ENCODE data around the gene EIF4E2.
A peak's percentile ranks its signal among the peaks of the same experiment; 100 is the strongest.

EIF4E2 gene

GRCh38 chr2:232550354-232551249, at the start of gene EIF4E2, which contains the start of gene TIGD1:
Gene EIF4E2 (plus strand): TSS chr2:232550689. CDS start chr2:232550725, 36 bp downstream.
Gene TIGD1 (minus strand): TSS chr2:232550557. CDS start chr2:232549882, 675 bp downstream.
- peak; percentile 97 for DNase-seq

DNA sequence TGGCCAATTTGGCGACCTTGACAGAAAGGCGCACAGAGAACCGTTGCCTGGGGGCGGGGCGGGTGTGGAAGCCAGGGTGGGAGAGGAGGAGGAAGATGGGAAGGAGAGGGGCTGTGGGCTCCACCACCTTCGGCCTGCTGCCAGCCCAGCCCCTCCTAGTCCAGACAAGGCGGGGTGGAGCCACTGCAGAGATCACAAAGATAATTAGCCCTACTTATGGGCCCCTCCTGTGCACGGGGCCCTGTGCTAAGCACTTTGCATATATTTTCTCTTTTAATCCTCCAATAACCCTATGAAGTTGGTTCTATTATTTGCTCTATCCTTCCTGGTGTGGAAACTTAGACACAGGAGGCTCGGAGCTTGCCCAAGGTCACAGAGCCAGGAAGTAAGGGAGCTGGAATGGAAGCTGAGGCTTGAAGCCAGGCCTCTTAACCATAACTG, 49.1 kb upstream of the EIF4E2 start:
- DNase-seq = peak; percentile 36

GRCh38 chr2:232501794-232502390, 48.6 kb upstream of the EIF4E2 start:
- no peak for DNase-seq

DNA sequence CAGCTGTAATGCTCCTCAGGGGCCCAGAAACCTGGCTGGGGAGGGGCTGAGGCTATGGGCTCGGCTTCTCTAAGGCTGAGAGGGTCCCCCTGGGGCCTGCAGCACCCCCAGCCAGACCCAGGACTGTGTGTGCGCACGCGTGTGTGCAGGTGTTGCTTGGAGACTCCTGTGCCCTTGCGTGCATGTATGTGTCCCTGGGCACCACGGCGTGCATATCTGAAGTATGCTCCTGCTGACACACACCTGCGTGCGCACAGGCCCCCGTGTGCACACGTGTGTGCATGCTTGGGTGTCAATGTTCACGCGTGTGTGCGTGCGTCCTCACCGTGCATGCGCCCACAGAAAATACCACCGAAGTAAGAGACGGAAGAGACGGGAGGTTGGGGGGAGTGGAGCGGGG, 48.0 kb upstream of the EIF4E2 start:
- peak; percentile 77 for DNase-seq

- DNase-seq = peak; percentile 89
These were observed 47.3 kb upstream of the EIF4E2 start for GRCh38 chr2:232502911-232503808.

DNA sequence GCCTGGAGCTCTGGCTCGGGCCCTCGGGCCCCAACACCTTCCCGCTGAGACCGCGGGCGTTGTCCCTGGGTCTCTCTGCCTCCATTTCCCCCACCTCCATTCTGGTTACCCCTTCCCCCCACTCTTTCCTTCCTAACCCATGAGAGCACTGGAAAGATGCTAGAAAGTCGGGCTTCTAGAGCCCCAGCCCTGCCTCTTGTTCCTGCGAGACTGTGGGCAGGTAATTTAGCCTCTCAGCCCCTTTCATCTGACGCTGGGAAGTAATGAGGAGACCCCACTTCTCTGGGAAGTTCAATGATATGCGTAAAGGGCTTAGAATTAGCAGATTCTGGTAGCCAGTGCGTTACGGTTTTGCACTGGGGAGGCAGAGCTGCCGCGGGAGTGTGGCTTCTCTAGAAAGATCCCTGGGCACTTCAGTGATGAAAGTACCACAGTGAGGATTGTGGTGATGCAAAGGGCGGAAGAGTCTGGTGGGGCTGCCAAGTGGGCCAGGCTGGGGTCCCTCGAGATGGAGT, 46.6 kb upstream of the EIF4E2 start:
- peak; percentile 81 for DNase-seq

DNA sequence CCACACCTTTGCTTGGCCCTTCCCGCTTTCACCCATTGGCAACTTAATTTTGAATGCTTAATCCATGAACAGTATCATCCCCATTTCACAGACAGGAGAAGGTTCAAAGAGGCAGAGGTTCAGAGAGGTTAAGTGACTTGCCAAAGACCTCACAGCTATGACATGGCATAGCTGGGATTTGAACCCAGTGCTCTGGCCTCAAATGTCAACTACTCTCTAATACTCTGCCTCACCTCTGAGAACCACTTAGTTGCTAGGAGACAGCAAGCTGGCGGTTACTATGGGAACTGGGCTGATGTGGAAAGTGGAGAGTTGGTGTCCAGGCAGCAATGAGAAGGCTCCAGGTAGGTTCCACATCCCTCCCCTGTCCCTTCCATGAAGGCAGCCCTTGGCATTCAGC, 46.1 kb upstream of the EIF4E2 start:
- DNase-seq = peak; percentile 74

DNA sequence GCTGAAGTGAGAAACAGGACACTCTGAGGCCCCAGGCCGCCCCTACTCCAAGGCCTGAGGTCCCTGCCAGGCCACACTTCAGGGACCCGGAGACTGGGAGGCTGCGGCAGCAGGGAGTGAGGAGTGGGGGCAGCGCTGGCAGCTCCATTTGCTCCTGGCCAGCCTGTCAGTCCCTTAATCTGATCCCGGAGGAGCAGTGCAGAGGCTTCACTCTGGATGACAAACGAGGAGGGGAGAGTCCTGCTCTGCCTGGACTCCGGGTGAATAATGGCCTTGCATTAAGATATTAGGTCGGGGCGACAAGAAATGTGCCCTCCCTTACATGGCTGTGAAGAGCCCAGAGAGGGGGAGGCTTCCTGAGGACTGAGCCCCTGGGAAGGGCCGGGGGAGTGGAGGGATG, 44.6 kb upstream of the EIF4E2 start:
- DNase-seq = peak; percentile 74

- no peak for DNase-seq
These were observed 43.8 kb upstream of the EIF4E2 start for GRCh38 chr2:232506709-232507108.

DNA sequence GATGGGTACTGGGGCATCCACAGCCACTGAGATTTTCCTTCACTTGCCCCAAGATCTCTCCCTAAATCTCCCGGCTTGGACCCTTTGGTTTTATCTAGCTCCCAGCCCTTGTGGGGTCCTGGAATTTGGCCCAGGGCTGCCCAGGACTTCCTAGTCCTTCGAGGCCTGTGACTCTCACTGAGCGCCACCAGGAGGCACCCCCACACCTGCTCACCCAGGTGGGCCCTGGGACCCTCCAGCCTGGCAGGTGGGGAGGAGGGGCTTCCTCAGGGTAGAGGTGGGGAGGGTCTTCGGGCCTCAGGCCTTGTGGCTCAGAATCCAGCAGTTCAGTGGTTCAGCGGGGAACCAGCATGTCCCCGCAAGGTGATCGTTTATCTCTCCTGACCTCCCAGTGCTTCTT, 42.2 kb upstream of the EIF4E2 start:
- no peak for DNase-seq

- DNase-seq = peak; percentile 46
These were observed 39.1 kb upstream of the EIF4E2 start for GRCh38 chr2:232511336-232511890.

GRCh38 chr2:232512602-232513001, 37.9 kb upstream of the EIF4E2 start:
- DNase-seq = peak; percentile 88

DNA sequence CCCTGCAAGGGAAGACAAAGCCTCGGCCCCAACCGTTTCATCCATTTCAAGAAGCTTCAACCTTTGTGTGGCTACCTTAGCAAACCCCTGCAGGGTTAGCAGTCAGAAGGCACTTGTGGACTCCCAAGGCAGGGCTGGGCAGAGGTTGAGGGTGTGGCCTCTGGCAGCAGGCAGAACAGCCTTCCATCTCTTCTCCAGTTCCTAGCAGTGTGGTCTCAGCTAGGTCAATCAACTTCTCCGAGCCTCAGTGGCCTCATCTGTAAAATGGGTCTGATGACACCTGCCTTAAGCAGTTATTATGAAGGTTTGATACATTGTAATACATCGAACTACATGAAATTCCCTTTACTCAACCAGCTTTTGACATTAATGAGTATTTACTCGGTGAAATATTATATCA, 37.1 kb upstream of the EIF4E2 start:
- no peak for DNase-seq

- DNase-seq = no peak
These were observed 34.9 kb upstream of the EIF4E2 start for GRCh38 chr2:232515639-232516038.

DNA sequence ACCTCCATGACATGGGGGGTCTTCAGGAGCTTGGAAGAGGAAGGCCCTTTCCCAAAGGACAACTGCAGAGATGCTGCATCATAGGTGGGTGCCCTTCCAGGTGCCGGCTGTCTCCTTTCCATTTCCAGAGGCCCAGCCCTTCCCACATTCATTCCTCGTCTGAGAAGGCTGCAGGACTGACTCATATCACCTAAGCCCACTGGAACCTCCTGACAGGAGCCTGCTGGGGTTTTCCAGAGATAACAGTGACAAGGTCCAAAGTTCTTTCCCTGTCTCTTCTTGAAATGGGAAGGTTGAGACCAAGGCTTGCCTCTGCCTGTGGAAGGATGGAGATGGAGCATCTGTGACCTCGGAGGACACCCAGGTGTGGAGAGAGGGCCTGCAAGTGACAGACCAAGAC, 33.9 kb upstream of the EIF4E2 start:
- no peak for DNase-seq

- DNase-seq = no peak
These were observed 31.6 kb upstream of the EIF4E2 start for GRCh38 chr2:232518844-232519243.

GRCh38 chr2:232519581-232520438, 30.7 kb upstream of the EIF4E2 start, which contains the start of gene PRSS56:
Gene PRSS56 (plus strand): TSS chr2:232520388. CDS start chr2:232520599, 211 bp downstream.
- peak; percentile 83 for DNase-seq

DNA sequence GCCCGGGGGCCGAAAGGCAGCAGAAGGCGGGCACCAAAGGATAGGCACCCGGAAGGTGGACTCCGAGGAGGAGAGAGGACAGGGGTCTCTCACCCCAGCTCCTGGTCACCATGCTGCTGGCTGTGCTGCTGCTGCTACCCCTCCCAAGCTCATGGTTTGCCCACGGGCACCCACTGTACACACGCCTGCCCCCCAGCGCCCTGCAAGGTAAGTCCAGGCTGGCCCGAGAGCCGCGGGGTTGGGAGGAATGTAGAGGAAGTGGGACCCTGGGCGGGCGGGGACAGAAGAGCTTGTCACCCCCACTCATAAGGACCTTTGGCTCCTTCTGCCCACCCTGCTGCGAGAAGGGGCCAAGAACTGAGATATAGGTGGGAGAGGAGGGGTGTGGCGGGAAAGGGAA, 30.0 kb upstream of the EIF4E2 start:
- no peak for DNase-seq

GRCh38 chr2:232521098-232521497, 29.4 kb upstream of the EIF4E2 start:
- DNase-seq = no peak

DNA sequence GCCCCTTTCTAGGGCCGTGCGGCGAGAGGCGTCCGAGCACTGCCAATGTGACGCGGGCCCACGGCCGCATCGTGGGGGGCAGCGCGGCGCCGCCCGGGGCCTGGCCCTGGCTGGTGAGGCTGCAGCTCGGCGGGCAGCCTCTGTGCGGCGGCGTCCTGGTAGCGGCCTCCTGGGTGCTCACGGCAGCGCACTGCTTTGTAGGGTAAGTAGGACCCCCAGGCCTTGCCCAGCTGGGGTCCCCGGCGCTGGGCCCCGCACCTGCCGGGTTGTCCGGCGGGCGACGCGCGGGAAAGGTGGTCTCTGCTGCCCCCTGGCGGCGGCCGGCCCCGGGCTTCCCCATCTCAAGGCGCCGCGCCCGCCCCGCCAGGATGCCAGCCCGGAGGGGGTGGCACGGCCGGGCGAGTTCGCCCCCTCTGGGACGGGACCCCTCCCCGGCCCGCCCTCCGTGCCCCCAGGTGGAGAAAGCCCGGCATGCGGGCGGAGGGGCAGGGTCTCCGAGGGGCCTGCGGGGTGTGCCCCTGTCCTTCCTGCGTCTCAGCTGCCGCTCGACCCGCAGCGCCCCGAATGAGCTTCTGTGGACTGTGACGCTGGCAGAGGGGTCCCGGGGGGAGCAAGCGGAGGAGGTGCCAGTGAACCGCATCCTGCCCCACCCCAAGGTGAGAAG, 28.4 kb upstream of the EIF4E2 start:
- DNase-seq = peak; percentile 85

All from eye (tissue), 1 donor.